Suppressor macrophage treated with lipopolysaccharide for 1 hour (primary cell): ENCODE measurements around the gene OGFOD1.
A peak's percentile ranks its signal among the peaks of the same experiment; 100 is the strongest.

Experiments used
- DNase-seq, 3 donors: peaks; one replicate each; pipeline ENCODE4 v3.0.0-alpha.2; 2020 to 2022

OGFOD1 gene

GRCh38 chr16:56450986-56451752 is at the start of gene OGFOD1, which contains the start of gene NUDT21:
TSS of gene OGFOD1 (plus strand) at chr16:56451554. CDS start at chr16:56451613, 59 bp downstream.
TSS of gene NUDT21 (minus strand) at chr16:56451332. CDS start at chr16:56451202, 130 bp downstream.
- DNase-seq, result peak; percentile 96 to 97 (median 96)

DNA sequence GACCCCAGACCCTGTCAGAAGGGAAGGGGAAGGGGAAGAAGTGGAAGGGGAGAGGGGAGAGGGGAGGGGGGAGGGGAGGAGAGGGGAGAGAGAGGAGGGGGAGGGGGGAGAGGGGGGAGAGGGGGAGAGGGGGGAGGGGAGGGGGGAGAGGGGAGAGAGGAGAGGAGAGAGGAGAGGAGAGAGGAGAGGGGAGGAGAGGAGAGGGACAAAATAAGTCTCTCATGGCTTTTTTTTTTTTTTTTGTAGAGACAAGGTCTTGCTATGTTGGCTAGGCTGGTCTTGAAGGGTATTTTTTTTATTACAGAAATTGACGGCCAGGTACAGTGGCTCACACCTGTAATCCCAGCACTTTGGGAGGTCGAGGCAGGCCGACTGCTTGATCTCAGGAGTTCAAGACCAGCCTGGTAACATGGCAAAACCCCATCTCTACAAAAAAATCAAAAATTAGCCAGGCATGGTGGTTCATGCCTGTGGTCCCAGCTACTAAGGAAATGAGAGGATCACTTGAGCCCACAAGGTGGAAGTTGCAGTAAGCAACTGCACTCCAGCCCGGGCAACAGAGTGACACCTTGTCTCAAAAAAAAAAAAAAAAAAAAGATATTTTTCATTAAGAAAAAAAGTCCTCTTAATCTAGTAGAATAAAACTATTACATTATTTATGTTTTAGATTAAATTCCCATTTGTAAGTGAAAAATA is 45.2 kb upstream of the OGFOD1 start:
- DNase-seq, result no peak

DNA sequence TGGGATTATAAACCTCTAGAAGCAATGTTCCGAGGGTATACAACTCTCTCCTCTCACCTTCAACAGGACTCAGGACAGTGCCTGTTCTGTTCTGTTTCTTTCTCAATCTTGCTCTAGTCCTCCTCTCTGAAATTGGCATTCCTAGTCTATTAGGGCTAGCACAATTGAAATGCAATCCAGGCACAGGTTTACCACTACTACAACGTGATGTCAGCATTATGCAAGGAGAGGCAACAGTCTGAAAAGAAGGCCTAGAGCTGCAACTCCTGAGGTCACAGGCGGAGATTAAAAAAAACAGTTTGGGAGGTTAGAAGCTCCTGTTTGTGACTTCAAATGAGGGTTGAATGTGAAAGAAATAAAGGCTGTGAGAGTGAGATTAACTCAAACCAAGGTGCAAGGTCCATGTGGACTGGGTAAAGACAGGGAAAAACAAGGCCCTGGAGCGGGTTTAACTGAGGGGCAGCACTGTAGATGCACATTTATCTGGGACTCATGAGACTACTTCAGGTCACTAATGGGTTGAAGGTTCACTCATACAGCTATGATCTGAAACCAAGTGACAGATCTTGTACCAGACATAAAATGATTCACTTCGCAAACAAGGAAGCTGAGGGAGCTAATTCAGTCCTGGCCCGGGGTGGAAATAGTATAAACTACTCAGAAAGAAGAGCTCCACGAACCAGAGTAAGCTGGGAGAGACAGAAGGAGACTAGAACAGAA is 42.8 kb upstream of the OGFOD1 start:
- no peak for DNase-seq

DNA sequence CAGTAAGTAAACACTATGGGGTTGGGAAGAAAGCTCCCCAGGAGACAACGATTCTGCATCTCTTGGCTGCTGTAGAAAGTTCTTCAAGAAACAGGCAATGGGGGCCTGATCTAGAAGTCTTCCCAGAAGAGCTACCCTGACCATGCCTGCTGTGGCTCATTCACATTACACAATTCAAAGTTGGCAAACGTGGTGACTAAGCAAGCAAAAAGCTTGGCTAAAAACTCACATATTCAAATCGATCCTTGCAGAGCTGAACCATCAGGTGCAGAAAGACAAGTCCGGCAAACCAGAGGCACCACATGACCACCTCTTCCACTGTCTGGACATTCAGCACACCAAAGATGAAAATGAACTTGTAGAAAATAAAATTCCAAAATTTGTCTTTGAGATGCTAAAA is 42.2 kb upstream of the OGFOD1 start:
- peak; percentile 33 to 57 (median 43) for DNase-seq

GRCh38 chr16:56411123-56411522 is 40.2 kb upstream of the OGFOD1 start:
- DNase-seq, result no peak

- no peak for DNase-seq
Measured at GRCh38 chr16:56411624-56412023, 39.7 kb upstream of the OGFOD1 start.

DNA sequence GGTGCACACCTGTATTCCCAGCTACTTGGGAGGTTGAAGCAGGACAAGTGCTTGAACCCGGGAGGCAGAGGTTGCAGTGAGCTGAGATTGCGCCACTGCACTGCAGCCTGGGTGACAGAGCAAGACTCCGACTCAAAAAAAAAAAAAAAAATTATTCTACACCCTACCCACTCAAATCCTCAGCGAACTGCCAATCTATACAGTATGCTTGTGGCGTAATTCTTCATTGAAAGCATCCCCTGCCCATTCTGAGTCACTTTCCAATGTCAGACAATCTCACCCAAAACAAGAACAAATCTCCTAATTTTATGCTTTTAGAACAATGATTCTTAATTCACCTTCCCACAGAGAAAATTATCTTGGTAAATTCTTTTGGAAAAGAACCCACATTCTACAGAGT is 38.0 kb upstream of the OGFOD1 start:
- peak in 2 of 3 donors; percentile 37 to 44 for DNase-seq

DNA sequence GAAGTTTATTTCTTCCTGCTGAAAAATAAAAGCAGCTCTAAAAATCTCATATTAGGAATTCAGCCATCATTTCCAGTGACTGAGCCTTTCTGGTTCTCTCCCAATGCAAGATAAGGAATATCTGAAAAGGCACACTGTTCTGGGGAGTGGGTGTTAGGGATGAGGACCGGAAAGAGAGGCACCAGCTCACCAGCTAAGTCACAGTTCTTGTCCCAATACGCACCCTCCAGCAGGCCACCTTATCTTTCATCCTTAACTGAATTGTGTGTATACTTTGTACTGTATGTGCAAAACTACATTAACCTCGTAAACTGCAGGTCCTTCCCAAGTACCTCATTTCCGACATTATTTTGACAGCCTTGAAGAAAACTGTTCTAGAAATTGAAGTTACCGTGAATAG is 37.0 kb upstream of the OGFOD1 start:
- no peak for DNase-seq

GRCh38 chr16:56415875-56416274 is 35.5 kb upstream of the OGFOD1 start:
- DNase-seq, result peak; percentile 44 to 54 (median 51)

- DNase-seq, result no peak
Measured at GRCh38 chr16:56417138-56417537, 34.2 kb upstream of the OGFOD1 start.

GRCh38 chr16:56419740-56420548 is 31.4 kb upstream of the OGFOD1 start:
- DNase-seq, result no peak

GRCh38 chr16:56420613-56421012 is 30.7 kb upstream of the OGFOD1 start:
- DNase-seq, result no peak

DNA sequence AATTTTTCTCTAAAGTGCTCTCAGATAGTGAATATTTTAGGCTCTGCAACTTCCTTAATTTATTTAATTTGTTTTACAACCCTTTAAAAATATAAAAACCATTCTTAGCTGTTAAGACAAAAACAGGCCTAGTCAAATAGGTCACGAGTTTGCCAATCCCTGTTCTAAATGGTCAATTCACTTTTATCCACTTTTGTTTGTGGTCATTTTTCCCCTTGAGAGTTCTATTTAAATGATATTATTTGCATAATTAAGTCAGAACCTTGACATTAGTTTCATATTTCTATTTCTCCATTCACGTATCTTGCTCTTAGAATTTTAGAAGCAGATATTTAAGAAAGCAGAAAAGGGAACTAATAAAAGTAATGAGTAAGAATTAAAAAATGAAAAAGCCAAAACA is 30.0 kb upstream of the OGFOD1 start:
- peak in 1 of 3 donors; percentile 45 for DNase-seq

- no peak for DNase-seq
Measured at GRCh38 chr16:56421976-56422669, 29.2 kb upstream of the OGFOD1 start.

- no peak for DNase-seq
Measured at GRCh38 chr16:56422896-56423441, 28.4 kb upstream of the OGFOD1 start.

DNA sequence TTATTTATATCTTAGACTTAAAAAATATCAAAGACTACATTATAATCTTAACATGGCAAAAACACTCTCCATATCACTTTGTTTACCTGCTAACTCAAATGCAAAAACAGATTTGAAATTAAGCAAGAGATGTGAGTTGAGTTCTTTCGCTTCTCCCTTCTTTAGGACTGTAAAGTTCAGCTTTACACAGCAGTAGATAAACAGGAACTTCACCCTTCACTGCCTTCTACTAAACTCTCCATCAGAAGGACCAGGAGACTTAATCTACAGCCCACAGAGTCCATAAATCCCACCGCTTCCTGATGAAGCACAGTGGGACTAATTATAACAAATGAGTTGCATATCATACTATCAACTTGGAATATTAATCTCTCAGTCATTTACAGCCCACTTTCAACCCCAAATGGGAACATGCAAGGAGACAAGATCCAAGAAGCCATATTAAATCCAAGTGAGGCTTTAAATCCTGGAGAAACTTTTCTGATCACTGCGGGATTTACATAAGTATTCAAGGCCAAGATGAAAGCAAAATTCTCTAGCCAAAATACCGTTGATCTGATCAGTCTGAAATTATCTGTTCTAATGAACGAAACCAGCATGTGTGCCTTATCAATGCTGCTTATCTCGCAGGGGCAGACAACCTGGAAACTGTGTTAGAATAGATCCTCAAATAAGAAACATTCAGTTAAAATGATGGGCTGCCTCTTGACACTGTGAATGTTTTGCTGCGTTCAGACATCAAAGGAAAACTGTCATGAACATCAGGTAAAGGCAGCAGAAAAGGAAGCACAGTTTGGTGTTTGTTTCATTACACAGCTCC is 27.6 kb upstream of the OGFOD1 start:
- DNase-seq, result peak; percentile 41 to 67 (median 53)

DNA sequence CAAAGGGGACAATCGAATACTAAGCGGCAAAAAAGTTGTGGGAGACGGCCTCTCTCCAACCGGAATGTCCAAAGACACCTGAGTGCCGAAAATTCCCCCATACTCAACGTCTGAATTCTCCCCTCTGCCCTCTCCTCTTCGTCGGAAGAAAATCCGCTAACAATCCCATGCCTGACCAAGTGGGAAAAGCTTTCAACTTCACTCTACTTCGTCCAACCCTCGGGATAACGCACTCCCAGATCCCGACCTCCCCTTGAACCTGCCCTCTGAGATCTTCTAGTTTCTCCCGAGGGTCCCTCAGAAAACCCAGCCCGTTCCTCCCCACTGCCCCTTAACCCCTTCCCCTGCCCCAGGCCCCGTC is 27.0 kb upstream of the OGFOD1 start:
- DNase-seq, result no peak

DNA sequence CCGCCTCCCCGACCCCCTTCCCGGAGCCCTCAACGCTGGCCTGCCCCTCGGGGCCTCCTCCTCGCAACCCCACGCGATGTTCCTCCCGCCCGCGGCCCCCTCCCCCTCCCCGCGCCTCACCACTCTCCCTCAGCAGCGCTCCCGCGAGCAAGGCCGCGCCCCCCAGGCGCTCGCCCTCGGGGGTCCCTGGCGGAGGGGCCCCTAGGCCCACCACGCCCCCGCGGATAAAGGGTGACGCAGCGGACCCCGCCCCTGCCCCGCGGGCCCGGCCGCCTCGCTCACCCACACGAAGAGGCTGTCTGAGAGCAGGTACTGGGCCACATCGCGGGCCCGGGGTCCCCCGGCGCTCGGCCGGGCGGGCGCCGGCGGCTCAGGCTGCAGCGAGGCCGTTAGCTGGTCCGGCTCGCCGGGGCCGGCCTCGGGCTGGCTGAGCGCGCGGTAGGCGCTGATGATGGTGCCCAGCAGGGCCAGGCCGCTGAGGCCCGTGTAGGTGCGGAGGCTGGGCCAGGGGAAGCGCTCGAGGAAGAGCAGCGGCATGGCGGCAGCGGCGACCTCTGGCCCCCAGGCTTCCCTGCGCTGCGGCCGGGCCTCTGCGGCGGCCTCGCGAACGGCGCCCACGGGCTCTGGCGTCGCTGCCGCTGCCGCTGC is 26.4 kb upstream of the OGFOD1 start:
- no peak for DNase-seq

GRCh38 chr16:56425439-56425832 is 25.9 kb upstream of the OGFOD1 start, which contains the start of gene AMFR:
TSS of gene AMFR (minus strand) at chr16:56425545. CDS start at chr16:56425327, 218 bp downstream.
- DNase-seq, result peak; percentile 91 to 98 (median 96)

DNA sequence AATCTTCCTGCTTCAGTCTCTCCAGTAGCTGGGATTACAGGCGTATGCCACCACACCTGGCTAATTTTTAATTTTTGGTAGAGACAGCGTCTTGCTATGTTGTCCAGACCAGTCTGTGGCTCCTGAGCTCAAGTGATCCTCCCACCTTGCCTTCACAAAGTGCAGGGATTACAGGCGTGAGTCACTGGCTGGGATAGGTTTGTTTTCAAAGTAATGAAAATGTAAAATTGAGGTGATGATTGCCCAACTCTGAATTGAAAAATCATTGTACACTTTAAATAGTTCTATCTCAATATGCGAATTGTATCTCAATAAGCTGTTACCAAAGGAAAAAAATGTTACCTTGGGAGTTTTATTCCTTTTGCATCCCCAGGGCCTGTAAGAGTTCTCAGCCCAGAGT is 24.8 kb upstream of the OGFOD1 start:
- DNase-seq, result no peak
